Renal cortical epithelial cell (primary cell): ENCODE measurements around the gene SPARCL1. TPM values are rescaled to one million over a fixed set of nuclear protein-coding genes. Genes with fewer than 3 reads are reported as not detected.
"Not testable (repeated sequence)": the region's sequence is repeated elsewhere in the genome, so short reads cannot be mapped to it uniquely, and the experiment has no call there.

Experiments used
- DNase-seq: peaks from one replicate; pipeline ENCODE4 v3.0.0-alpha.2; 2011; ENCODE audit warnings: low read depth
- total RNA-seq: library from RNA; depleted of rRNA; stranded (reverse); fragments of >200 nt; gene quantifications from 2 replicates; pipeline ENCODE4 v1.2.3, GENCODE V29; 2014

The SPARCL1 gene, protein sequence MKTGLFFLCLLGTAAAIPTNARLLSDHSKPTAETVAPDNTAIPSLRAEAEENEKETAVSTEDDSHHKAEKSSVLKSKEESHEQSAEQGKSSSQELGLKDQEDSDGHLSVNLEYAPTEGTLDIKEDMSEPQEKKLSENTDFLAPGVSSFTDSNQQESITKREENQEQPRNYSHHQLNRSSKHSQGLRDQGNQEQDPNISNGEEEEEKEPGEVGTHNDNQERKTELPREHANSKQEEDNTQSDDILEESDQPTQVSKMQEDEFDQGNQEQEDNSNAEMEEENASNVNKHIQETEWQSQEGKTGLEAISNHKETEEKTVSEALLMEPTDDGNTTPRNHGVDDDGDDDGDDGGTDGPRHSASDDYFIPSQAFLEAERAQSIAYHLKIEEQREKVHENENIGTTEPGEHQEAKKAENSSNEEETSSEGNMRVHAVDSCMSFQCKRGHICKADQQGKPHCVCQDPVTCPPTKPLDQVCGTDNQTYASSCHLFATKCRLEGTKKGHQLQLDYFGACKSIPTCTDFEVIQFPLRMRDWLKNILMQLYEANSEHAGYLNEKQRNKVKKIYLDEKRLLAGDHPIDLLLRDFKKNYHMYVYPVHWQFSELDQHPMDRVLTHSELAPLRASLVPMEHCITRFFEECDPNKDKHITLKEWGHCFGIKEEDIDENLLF
- 0.35 and 1.7 TPM in 2 replicates for total RNA-seq

DNA sequence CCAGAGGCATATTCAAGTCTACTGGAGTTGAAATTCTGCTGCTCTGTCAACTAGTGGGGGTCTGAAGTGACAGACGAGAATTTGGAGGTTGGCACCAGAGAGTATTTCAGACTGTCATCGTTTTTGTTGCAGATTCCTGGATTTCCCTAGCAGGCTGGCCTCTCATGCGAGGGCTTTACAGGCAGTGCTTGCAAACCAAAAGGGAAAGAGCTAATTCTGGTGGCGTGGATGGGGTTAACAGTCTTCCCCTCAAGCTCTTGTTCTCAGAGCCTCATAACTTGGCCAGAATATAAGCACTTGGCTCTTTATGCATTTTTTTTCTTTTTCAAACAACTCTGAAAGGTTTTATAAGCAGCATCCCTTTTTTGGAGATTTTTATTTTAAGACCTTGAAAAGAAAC, at the start of gene SPARCL1:
TSS of gene SPARCL1 (minus strand) at position 190 of the 400 bp plus-strand sequence. CDS start 29,802 bp downstream, outside the sequence.
- no peak for DNase-seq

DNA sequence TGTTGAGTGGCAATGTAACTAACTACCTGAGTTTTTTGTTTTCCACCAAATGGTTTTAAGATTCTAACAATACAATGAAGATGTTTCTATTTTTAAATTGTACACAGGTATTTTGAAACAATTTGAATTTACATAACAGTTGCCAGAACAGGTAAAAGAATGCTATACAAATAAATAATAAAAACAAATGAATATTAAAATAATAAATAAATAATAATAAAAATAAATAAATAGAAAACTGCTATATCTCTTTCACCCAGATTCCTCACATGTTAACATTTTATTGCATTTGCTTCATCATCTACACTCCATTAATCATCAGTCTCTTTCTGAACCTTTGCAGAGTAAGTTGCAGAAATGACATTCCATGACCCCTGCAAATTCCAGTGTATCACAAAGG, 46.8 kb upstream of the SPARCL1 start:
- DNase-seq: no peak

DNA sequence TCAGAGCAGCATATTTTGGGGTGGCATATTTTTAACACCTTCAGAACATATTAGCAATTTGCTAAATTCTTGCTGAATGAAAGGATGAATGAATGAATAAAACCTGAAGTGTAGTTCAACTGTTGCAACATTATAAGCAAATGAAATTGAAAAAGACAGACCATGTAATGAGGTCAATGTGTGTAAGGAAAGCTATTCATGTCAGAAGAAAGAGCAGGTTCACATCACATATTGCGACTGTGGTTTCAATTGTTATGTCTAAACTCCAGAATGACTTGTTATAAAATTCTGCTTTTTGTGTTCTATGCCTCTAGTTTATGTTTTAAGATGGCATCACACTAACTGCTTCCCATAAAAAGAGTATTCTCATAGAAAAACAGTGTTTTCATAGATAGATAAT, 46.2 kb upstream of the SPARCL1 start:
- DNase-seq: no peak

DNA sequence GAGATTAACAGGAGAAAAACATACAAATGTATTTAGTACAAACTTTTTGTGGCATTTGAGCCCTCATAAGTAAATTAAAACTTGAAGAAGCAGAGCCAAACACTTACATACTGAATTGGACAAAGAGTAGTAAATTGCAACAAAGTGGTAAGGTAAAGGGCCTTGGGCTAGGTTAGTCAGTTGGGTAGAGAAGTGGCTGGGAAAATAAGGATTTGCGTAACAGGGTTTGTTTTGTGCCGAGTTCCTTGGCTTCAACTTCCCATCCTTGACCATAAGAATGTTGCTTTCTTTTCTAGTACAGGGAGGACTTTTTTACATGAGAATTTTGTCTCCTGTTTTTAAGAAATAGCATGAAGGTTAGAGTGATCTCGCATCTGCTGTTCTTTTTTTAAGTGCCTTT, 45.8 kb upstream of the SPARCL1 start:
- DNase-seq: peak; percentile 69

DNA sequence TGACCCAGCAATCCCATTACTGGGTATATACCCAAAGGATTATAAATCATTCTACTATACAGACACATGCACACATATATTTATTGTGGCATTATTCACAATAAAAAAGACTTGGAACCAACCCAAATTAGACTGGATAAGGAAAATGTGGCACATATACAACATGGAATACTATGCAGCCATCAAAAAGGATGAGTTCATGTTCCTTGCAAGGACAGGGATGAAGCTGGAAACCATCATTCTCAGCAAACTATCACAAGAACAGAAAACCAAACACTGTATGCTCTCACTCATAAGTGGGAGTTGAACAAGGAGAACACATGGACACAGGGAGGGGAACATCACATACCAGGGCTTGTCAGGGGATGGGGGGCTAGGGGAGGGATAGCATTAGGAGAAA, 45.2 kb upstream of the SPARCL1 start:
- not testable (repeated sequence) for DNase-seq

DNA sequence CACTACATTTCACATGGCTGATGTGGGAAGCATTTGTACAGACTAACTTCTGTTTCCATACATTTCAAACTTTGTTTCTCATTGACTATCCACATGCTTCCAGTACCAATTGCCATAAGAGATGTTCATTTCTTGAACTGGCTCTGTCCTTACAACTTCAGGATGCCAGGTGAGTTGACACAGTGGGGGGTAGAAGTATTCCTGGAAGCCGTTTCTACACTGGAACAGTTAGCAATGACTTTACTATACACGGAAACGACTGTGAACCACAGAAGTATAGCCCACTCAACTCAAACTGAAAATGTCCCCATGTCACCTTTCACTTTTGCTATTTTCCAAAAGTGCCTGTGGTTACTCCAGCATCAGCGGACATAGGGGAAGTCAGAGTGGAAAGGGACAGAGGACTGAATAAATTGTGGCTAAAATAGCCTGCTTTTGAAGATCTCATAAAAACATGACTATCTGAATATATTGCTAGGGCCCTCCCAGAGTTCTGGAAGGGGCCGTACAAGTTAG, 41.2 kb upstream of the SPARCL1 start:
- no peak for DNase-seq

DNA sequence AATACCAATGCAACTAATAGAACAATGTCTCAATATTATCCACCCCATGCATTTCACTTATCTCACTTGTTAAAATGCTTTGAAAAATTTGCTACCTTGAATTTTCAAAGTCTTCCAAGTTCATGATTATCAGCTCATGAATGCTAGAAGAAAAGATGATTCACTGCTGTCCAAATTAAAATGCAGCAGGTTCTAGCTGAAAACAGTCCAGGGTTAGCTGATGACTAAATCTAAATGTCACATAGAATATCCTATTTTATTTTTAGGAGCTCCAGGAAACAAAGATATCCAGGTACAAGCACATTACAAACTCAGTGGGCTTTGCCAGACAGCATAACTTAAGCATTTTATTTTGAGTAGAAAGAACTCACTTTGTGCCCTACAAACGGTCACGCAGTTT, 38.0 kb upstream of the SPARCL1 start:
- peak; percentile 9 for DNase-seq

DNA sequence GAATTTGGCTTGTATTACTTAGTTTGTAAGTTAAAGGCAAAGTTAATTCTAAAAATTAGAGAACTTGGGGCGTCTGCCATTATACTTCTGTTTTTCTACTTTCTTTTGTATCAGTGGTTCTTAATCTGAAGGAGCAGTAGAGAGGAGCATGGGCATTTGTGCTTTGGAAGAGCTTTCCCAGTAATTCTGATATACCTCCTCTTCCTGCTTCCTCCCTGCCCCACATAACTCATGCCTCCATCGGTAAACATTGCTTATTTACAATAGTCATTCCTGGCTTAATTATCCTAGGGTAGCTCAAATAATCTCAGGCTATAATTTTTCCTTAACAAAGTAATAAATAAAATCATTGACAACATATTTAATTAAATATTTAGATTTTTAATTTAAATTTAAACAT, 37.1 kb upstream of the SPARCL1 start:
- no peak for DNase-seq

DNA sequence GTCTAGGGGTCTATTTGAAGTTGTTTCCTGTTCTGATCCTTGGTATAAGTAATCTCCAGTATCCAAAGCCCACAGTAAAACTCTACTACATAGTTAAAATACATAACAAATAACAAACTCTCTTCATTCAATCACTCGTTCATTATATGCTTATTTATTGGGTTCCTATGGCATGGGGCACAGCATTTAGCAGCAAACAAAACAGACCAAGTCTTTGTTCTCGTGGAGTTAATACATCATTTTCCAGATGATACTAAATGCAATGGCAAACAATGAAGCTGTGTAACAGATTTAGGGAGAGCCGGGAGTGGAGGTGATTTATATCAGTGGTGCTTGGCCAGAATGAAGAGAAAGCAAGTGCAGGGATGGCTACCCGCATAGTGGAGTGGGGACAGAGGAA, 36.6 kb upstream of the SPARCL1 start:
- no peak for DNase-seq

DNA sequence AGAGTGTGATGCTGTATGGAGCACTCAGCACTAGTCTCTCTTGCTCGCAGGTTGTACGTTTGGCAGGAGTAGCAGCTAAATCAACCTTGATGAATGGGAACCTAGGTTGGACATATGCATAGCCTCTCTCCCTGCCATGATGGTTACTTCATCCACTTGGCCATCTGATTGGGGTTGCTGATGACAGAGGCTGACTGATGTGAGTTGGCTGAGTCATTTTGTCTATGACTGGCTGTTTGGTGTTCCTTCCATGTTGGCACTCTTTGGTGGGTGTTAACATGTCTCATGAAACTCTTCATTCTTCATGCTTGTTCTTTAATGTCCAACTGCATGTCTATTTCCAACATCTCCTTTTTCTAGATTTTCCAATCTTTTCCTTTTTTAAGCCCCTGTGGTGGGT, 31.6 kb upstream of the SPARCL1 start:
- no peak for DNase-seq

DNA sequence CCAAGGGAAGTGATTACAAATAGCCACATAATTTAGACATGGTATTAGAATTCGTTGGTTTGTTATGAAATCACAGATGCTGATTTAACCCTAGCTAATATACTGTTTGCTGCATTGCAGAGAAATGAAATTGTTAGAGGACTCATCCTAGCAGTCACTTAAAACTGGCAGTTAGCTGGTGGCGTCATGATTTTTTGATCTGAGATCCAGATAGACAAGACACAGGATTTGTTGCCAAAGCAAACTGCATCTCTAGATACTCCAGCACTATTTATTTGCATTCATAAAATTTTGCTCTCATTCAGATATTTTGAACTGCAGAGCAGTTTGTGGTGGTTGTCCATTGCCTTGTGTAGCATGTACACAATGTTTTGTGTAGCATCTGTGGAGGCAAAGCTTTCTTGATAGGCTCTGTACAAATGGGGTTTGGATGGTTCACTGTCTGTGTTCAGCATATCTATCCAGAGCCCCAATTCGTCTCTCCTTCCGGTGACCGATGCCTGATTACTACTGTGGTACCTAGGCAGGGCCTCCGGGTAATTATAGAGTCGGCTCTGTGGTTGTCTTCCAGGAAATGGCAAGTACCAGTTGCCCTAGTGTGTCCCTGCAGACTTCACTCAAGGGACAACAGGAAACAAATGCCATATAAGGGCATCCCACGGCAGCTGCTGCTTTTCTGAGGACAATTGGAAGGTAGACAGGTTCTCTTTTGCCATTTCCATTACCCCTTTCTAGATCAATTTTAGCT, 30.1 kb upstream of the SPARCL1 start:
- DNase-seq: peak; percentile 28

DNA sequence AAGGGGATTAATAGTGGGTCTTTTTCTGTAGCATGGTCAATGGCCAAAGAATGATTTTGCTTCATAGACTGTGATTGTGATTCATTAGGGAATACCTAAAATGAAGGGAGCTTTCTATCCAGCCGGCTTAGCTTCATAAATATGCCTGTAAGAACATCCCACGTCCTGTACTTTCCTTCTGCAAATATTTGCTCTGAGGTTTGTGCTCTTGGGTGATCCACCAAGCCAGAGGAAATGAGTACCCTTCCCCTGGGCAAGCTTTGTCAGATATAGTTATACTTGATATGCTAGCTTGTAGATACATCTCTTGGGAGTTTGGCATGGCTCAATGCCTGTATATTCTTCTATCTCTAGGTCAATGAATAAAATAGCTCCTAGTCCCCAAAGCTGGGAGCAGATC, 28.2 kb upstream of the SPARCL1 start:
- DNase-seq: no peak

DNA sequence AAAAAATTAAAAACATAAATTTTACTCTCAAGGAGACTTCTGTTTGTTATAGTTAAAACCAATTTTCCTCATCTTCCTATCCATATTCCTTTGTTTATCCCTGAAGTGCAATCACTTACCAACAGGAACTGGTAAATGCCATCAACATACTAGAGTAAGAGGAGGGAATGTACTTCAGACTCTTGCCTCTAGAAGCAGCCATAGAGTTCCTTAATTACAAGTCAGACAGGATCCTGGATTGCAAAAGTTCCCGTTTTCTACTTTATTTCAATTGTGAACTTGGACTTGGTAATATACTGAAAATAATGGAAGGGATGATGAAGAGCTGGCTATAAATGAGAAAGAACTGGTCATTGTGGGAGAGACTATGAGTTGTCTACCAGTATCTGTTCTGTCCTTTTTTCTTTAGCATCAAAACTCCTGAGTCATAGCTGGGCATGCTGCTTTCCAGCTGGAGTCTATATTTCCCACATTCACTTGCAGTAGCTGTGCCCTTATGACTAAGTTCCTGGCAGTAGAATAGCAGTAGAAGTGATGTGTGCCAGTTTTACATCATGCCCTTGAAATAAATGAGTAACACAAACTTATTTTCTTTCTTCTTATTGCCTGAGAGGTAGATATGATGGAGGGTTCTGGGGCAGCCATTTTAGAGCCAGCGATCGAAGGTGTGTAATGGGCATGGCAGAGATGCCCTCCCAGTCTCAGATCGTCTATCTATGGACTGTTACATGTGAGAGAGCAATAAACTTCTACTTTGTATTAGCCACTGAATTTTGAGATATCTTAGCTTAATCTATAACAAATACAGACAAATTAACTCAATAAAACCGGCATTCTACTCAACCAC, 26.8 kb upstream of the SPARCL1 start:
- peak; percentile 97 for DNase-seq

DNA sequence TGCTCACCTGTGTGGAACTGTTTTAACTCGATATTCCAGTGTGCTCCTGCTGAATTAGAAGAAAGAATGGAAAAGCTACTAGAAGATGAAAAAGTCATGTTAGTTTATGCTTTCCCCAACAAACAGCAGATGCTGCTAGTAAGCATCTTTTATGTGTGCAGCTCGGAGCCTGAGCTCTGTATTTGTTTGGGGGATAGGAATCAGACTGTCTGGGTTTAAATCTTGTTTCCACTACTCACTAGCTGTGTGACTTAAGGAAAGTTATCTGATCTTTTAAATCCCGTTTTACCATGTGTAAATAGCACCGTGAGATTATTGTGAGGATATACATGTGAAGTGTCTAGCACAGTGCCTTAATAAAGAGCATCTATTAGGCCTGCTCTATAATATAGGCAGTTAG, 24.0 kb upstream of the SPARCL1 start:
- no peak for DNase-seq

DNA sequence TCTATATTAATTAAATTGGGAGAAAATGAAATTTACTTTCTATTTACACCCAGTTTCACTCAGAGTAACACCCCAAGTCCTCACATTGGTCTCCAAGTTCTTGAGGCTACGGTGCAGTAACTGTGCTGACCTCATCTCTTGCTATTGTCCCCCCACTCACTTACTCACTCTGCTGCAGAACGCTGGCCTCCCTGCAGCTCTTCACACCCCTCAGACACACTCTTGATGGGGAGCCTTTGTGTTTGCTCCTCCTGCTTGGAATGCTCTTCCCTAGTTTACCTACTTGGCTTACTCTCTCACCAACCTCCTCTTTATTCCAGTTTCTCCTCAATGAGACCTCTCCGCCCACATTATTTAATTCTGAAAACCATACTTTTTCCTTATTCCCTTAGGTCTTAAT, 22.2 kb upstream of the SPARCL1 start:
- DNase-seq: no peak

DNA sequence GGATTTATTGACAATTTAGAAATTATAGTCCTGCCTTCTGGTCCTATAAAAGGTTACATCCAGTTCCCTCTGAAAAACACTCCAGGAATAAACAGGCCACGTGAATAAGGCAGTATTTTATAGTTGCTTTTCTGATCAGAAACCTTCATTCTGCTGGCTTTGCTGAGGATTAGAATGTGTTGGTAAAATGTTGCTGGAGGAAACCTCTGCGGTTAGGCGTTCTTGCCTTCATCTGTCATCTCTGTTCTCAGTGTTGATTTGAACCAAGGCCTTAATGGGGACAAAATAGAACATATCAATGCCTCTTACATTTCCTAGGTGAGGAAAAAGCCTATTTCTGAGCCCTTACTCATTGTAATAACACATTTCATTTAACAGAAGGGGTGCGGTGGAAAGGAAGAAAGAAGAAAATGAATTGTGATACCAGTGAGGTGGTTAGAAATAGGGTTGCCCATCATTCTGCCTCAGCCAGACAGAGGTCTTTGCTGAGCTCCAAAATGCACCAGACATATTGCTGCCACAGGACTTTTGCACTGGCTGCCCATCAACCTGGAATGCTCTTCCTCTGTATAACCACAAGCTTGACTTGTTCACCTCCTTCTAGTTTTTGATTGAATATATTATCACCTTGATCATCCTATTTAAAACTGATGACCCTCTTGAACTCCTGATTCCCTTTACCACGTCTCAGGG, 18.0 kb upstream of the SPARCL1 start:
- DNase-seq: no peak

DNA sequence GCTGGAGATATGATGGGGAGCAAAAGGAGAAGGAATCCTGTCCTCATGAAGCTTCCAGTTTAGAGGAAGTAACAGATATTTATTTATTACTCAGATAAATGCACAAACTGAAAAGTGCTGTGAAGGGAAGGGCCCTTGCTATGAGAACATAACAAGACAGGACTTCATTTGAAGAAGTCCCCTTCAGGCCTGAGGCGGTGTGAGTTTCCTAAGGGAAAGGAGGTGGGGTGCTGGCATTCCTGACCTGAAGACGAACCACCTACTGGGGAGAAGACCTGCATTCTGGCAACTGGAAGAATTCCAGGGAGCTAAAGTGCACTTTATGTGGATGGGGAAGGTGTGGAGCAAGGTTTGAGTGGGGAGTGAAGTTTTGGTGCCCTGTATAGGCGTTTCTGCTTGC, 15.9 kb upstream of the SPARCL1 start:
- DNase-seq: no peak

DNA sequence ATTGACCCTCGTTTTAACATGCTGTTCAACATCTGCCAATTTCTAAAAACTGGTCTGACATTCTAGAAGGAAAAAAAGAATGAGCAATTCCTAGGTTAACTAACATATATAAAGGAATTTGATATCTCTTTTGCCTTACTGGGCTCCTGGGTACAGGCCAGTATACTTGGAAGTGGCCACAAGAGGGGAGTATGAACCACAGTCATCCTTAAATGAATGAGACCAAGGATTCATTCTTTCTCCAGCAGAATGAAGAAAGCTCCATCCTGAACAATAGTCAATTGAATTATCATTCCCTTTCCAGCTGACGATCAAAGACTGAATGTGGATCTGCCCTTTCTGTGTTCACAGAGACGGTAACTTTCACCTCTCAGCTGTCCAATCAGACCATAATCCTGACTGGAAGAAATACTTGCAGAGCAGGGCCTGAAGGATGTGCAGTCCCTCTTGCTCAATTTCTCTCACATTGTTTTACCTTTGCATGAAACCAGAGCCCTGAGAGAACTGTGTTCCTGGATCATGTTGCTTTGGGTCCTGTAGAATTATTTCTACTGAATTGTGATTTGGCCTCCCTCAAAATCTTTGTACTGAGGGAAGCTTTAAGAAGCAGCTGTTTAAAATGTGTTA, 14.8 kb upstream of the SPARCL1 start:
- DNase-seq: peak; percentile 57

DNA sequence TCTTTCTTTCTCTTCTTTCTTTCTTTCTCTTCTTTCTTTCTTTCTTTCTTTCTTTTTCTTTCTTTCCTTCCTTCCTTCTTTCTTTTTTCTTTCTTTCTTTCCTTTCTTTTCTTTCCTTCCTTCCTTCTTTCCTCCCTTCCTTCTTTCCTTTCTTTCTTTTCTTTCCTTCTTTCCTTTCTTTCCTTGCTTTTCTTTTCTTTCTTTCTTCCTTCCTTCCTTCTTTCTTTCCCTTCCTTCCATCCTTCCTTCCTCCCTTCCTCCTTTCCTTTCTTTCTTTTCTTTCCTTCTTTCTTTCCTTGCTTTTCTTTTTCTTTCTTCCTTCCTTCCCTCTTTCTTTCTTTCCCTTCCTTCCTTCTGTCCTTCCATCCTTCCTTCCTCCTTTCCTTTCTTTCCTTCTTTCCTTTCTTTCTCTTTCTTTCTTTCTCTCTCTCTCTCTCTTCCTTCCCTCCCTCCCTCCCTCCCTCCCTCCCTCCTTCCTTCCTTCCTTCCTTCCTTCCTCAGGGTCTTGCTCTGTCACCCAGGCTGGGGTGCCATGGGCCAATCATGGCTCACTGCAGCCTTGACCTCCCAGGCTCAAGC, 13.6 kb upstream of the SPARCL1 start:
- no peak for DNase-seq
